ENCODE measurements around the gene PTPRU. TPM values are rescaled to one million over a fixed set of nuclear protein-coding genes. Genes with fewer than 3 reads are reported as not detected.
A peak's percentile ranks its signal among the peaks of the same experiment; 100 is the strongest.

PTPRU gene
- total RNA-seq, 1 donor from 2014 or later: 19.0 TPM

DNA sequence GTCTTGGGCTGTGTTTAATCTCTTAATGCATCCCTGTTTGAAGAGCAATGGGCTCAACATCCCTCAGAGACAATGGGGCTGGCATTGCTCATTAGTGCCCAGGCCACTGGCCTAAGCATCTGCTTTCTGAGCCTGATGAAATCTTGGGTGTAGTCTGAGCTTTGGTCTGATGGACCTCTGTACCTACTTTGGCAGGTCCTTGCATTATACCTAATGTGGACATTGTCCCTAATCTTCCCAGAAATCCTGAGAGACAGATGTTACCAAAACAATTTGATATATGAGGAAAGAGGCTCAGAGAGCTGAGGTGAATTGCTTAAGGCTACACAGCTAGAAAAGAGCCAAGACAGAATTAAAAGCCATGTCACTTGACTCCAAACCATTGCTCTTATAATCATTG lies 95.0 kb downstream of the PTPRU start:
- peaks cover 9% of the 10 kb centered on the region for H3K27me3 Mint-ChIP-seq (ENCODE audit: unreplicated experiment)
- no peaks in the 10 kb centered on the region for H3K4me1 Mint-ChIP-seq (ENCODE audit: unreplicated experiment)
- no peak overlapping the region for H3K27ac Mint-ChIP-seq (ENCODE audit: unreplicated experiment)
- H3K36me3 Mint-ChIP-seq (ENCODE audit: low read depth, unreplicated experiment): peaks cover 6% of the 10 kb centered on the region
- TF ChIP-seq, protein P1, sequence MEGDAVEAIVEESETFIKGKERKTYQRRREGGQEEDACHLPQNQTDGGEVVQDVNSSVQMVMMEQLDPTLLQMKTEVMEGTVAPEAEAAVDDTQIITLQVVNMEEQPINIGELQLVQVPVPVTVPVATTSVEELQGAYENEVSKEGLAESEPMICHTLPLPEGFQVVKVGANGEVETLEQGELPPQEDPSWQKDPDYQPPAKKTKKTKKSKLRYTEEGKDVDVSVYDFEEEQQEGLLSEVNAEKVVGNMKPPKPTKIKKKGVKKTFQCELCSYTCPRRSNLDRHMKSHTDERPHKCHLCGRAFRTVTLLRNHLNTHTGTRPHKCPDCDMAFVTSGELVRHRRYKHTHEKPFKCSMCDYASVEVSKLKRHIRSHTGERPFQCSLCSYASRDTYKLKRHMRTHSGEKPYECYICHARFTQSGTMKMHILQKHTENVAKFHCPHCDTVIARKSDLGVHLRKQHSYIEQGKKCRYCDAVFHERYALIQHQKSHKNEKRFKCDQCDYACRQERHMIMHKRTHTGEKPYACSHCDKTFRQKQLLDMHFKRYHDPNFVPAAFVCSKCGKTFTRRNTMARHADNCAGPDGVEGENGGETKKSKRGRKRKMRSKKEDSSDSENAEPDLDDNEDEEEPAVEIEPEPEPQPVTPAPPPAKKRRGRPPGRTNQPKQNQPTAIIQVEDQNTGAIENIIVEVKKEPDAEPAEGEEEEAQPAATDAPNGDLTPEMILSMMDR (IDR thresholded peaks at IDR 0.05; ENCODE audit: unreplicated experiment): no peak
- no peaks in the 10 kb centered on the region for H3K9me3 Mint-ChIP-seq (ENCODE audit: unreplicated experiment)
- DNase-seq (ENCODE audit: low spot score): no peak
- no peak overlapping the region for H3K4me3 Mint-ChIP-seq (ENCODE audit: unreplicated experiment)

DNA sequence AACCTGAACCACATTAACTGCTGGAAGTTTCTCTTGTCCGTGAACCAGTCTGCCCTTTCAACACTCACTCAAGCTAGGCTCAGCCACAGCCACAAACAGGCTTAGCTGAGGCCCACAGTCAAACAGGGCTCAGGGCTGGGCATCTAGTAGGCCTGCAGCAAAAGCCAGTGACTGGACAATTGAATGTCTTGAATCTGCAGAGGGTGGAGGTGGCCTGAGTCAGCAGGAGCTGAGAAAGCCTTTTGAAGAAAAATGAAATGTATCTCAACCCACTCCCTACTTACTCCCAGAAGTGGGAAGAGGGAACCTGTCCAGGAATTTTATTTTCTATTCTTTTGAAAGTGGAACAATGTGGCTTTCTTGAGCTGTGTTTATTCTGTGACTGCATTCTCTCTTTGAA lies 95.4 kb downstream of the PTPRU start:
- H3K4me1 Mint-ChIP-seq (ENCODE audit: unreplicated experiment): no peaks in the 10 kb centered on the region
- DNase-seq (ENCODE audit: low spot score): no peak
- peaks cover 6% of the 10 kb centered on the region for H3K36me3 Mint-ChIP-seq (ENCODE audit: low read depth, unreplicated experiment)
- H3K27ac Mint-ChIP-seq (ENCODE audit: unreplicated experiment): no peak overlapping the region
- H3K27me3 Mint-ChIP-seq (ENCODE audit: unreplicated experiment): peaks cover 9% of the 10 kb centered on the region
- H3K9me3 Mint-ChIP-seq (ENCODE audit: unreplicated experiment): no peaks in the 10 kb centered on the region
- TF ChIP-seq, protein P1 (IDR thresholded peaks at IDR 0.05; ENCODE audit: unreplicated experiment): no peak
- H3K4me3 Mint-ChIP-seq (ENCODE audit: unreplicated experiment): no peak overlapping the region

DNA sequence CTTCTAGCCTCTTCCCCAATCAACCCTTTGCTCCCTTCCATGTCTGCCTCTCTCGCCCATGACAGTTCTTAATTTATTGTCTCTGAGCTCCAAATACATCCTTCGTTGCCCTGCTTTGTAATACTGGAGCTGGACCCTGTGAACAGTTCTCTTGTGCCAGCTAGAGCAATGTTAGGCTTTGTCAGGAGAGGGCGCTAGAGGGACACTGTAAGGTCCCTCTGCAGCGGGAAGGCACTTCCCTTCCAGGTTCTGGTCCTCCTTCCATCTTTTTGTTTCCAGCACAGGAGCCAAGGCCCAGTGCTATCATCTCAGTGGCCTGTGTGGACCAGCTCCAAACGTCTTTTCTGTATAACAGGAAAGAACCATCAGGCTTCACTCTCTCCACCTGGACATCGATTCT lies 95.9 kb downstream of the PTPRU start:
- Mint-ChIP-seq H3K9me3 (ENCODE audit: unreplicated experiment) (no peaks in the 10 kb centered on the region), H3K4me1 (ENCODE audit: unreplicated experiment) (no peaks in the 10 kb centered on the region), H3K27ac (ENCODE audit: unreplicated experiment) (no peak overlapping the region), H3K36me3 (ENCODE audit: low read depth, unreplicated experiment) (peaks cover 6% of the 10 kb centered on the region), H3K27me3 (ENCODE audit: unreplicated experiment) (peaks cover 9% of the 10 kb centered on the region), H3K4me3 (ENCODE audit: unreplicated experiment) (no peak overlapping the region)
- TF ChIP-seq, protein P1 (IDR thresholded peaks at IDR 0.05; ENCODE audit: unreplicated experiment): peak; percentile 65
- DNase-seq (ENCODE audit: low spot score): peak; percentile 67

DNA sequence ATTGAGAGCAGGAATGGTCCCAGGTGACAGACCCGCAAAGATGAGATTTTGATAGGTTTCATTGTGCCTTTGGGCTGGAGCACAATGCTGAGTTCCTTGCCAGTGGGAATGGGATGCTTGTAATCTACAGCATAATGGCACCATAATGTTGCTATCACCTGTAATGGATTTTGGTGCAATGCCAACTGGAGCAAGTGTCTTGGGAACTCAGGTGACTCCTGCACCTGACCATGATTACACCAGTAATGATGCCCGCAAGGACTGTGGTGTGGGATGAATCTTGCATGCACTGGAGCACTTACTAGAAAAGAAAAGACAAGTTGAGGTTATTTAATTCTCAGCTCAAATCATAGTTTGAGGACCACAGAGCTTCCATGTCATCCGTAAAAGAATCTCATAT lies 96.7 kb downstream of the PTPRU start:
- H3K36me3 Mint-ChIP-seq (ENCODE audit: low read depth, unreplicated experiment): peaks cover 2% of the 10 kb centered on the region
- H3K27me3 Mint-ChIP-seq (ENCODE audit: unreplicated experiment): peaks cover 9% of the 10 kb centered on the region
- H3K9me3 Mint-ChIP-seq (ENCODE audit: unreplicated experiment): no peaks in the 10 kb centered on the region
- H3K4me1 Mint-ChIP-seq (ENCODE audit: unreplicated experiment): no peaks in the 10 kb centered on the region
- H3K4me3 Mint-ChIP-seq (ENCODE audit: unreplicated experiment): no peak overlapping the region
- TF ChIP-seq, protein P1 (IDR thresholded peaks at IDR 0.05; ENCODE audit: unreplicated experiment): no peak
- no peak for DNase-seq (ENCODE audit: low spot score)
- H3K27ac Mint-ChIP-seq (ENCODE audit: unreplicated experiment): no peak overlapping the region

DNA sequence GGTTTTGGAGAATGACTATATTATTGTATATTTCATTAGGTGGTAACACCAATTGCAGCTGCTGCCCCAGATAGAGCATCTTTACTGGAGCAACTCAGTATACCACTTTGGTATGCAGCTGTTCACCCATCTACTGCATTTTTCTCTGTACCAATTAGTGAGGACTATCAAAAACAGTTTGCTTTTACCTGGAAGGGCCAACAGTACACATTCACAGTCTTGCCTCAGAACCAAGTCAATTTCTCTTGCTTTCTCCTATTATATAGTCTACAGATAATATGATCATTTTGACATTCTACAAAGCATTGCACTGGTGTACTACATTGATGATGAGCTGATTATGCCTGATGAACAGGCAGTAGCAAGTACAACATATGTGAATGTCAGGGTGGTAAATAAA lies 99.3 kb downstream of the PTPRU start:
- Mint-ChIP-seq H3K36me3 (ENCODE audit: low read depth, unreplicated experiment) (no peaks in the 10 kb centered on the region), H3K4me3 (ENCODE audit: unreplicated experiment) (no peak overlapping the region), H3K27ac (ENCODE audit: unreplicated experiment) (no peak overlapping the region), H3K9me3 (ENCODE audit: unreplicated experiment) (no peaks in the 10 kb centered on the region), H3K4me1 (ENCODE audit: unreplicated experiment) (no peaks in the 10 kb centered on the region), H3K27me3 (ENCODE audit: unreplicated experiment) (peaks cover 7% of the 10 kb centered on the region)
- no peak for DNase-seq (ENCODE audit: low spot score)
- TF ChIP-seq, protein P1 (IDR thresholded peaks at IDR 0.05; ENCODE audit: unreplicated experiment): no peak

Data from endothelial cell (in vitro differentiated cells).